ENCODE results near the gene JAKMIP2. TPM values are rescaled to one million over a fixed set of nuclear protein-coding genes. Genes with fewer than 3 reads are reported as not detected.

JAKMIP2 gene
- total RNA-seq, 1 experiment from 2014 or later, result not detected

GRCh38 chr5:147748590-147748989, 33.9 kb downstream of the JAKMIP2 start:
- ATAC-seq, result no peak
- H3K79me2 ChIP-seq (ENCODE audit: insufficient read depth, low read length), result no peaks in the 10 kb centered on the region
- no peaks in the 10 kb centered on the region for H3K4me1 ChIP-seq (ENCODE audit: control insufficient read depth in 1 of 2, insufficient read depth in 2 of 2, low read length in 2 of 2)
- no peak for TF ChIP-seq MAX (IDR thresholded peaks at IDR 0.05)
- TF ChIP-seq ATF3 (IDR thresholded peaks at IDR 0.05), result no peak
- TF ChIP-seq POLR2A (IDR thresholded peaks at IDR 0.05; ENCODE audit: borderline replicate concordance, extremely low read depth, insufficient read depth, insufficient read length), result no peak
- TF ChIP-seq SP1 (IDR thresholded peaks at IDR 0.05; ENCODE audit: low read depth), result no peak
- no peak for TF ChIP-seq ELF1 (IDR thresholded peaks at IDR 0.05; ENCODE audit: borderline replicate concordance, low read depth)
- no peak for TF ChIP-seq JUND (IDR thresholded peaks at IDR 0.05)
- no peak for TF ChIP-seq SRF (IDR thresholded peaks at IDR 0.05; ENCODE audit: low read depth)
- TF ChIP-seq EGR1 (IDR thresholded peaks at IDR 0.05; ENCODE audit: low read depth), result no peak
- no peak for TF ChIP-seq CBX3 (IDR thresholded peaks at IDR 0.05; ENCODE audit: low read depth)
- TF ChIP-seq YY1 (IDR thresholded peaks at IDR 0.05; ENCODE audit: extremely low read depth, insufficient replicate concordance, low read depth, low read length), result no peak
- no peak for TF ChIP-seq RAD21 (IDR thresholded peaks at IDR 0.05; ENCODE audit: low read depth)
- no peak for TF ChIP-seq CEBPB (IDR thresholded peaks at IDR 0.05; ENCODE audit: low read depth)
- TF ChIP-seq FOSL1 (IDR thresholded peaks at IDR 0.05; ENCODE audit: low read depth), result no peak
- TF ChIP-seq, protein P1, sequence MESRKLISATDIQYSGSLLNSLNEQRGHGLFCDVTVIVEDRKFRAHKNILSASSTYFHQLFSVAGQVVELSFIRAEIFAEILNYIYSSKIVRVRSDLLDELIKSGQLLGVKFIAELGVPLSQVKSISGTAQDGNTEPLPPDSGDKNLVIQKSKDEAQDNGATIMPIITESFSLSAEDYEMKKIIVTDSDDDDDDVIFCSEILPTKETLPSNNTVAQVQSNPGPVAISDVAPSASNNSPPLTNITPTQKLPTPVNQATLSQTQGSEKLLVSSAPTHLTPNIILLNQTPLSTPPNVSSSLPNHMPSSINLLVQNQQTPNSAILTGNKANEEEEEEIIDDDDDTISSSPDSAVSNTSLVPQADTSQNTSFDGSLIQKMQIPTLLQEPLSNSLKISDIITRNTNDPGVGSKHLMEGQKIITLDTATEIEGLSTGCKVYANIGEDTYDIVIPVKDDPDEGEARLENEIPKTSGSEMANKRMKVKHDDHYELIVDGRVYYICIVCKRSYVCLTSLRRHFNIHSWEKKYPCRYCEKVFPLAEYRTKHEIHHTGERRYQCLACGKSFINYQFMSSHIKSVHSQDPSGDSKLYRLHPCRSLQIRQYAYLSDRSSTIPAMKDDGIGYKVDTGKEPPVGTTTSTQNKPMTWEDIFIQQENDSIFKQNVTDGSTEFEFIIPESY (IDR thresholded peaks at IDR 0.05; ENCODE audit: extremely low read depth, insufficient replicate concordance, low read length), result no peak
- no peak for TF ChIP-seq ZNF274 (IDR thresholded peaks at IDR 0.05; ENCODE audit: low read depth, low read length)
- TF ChIP-seq, protein P2, sequence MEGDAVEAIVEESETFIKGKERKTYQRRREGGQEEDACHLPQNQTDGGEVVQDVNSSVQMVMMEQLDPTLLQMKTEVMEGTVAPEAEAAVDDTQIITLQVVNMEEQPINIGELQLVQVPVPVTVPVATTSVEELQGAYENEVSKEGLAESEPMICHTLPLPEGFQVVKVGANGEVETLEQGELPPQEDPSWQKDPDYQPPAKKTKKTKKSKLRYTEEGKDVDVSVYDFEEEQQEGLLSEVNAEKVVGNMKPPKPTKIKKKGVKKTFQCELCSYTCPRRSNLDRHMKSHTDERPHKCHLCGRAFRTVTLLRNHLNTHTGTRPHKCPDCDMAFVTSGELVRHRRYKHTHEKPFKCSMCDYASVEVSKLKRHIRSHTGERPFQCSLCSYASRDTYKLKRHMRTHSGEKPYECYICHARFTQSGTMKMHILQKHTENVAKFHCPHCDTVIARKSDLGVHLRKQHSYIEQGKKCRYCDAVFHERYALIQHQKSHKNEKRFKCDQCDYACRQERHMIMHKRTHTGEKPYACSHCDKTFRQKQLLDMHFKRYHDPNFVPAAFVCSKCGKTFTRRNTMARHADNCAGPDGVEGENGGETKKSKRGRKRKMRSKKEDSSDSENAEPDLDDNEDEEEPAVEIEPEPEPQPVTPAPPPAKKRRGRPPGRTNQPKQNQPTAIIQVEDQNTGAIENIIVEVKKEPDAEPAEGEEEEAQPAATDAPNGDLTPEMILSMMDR (IDR thresholded peaks at IDR 0.05 in 2 of 3, conservative IDR thresholded peaks at IDR 0.05 in 1 of 3; ENCODE audit: borderline replicate concordance in 1 of 3, insufficient read depth in 1 of 3, low read depth in 2 of 3, low read length in 2 of 3), result no peak
- TF ChIP-seq POLR2AphosphoS5 (IDR thresholded peaks at IDR 0.05; ENCODE audit: low read depth, low read length), result no peak
- TF ChIP-seq TCF7L2 (IDR thresholded peaks at IDR 0.05; ENCODE audit: borderline replicate concordance, extremely low read depth, insufficient read depth, insufficient read length), result no peak
- no peak for TF ChIP-seq EZH2phosphoT487 (IDR thresholded peaks at IDR 0.05; ENCODE audit: borderline replicate concordance)
- TF ChIP-seq, protein P3, sequence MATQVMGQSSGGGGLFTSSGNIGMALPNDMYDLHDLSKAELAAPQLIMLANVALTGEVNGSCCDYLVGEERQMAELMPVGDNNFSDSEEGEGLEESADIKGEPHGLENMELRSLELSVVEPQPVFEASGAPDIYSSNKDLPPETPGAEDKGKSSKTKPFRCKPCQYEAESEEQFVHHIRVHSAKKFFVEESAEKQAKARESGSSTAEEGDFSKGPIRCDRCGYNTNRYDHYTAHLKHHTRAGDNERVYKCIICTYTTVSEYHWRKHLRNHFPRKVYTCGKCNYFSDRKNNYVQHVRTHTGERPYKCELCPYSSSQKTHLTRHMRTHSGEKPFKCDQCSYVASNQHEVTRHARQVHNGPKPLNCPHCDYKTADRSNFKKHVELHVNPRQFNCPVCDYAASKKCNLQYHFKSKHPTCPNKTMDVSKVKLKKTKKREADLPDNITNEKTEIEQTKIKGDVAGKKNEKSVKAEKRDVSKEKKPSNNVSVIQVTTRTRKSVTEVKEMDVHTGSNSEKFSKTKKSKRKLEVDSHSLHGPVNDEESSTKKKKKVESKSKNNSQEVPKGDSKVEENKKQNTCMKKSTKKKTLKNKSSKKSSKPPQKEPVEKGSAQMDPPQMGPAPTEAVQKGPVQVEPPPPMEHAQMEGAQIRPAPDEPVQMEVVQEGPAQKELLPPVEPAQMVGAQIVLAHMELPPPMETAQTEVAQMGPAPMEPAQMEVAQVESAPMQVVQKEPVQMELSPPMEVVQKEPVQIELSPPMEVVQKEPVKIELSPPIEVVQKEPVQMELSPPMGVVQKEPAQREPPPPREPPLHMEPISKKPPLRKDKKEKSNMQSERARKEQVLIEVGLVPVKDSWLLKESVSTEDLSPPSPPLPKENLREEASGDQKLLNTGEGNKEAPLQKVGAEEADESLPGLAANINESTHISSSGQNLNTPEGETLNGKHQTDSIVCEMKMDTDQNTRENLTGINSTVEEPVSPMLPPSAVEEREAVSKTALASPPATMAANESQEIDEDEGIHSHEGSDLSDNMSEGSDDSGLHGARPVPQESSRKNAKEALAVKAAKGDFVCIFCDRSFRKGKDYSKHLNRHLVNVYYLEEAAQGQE (IDR thresholded peaks at IDR 0.05; ENCODE audit: low read depth), result no peak
- no peaks in the 10 kb centered on the region for H3K9me3 ChIP-seq (ENCODE audit: control insufficient read depth in 1 of 2, insufficient read depth in 1 of 2, low read depth in 1 of 2, low read length in 2 of 2)
- intact Hi-C loops (cut with micrococcal nuclease), result no loop called here
- no peak overlapping the region for H3K9ac ChIP-seq (ENCODE audit: low read length)
- H3K27me3 ChIP-seq (ENCODE audit: insufficient read depth, low read length), result peaks cover 9% of the 10 kb centered on the region; the same call in 1 of the 2 replicates
- H3K4me3 ChIP-seq (replicated peaks in 1 of 2; ENCODE audit: low read depth in 1 of 2, low read length in 2 of 2), result no peak overlapping the region
- no peak overlapping the region for H3K27ac ChIP-seq (ENCODE audit: low read depth, low read length)
- ChIA-PET CTCF (no interaction called here), POLR2A (no interaction called here), RAD21 (ENCODE audit: low non-redundant PET in 1 of 2, low total read pairs in 2 of 2, uncharacterized antibody in 2 of 2, unreplicated experiment in 2 of 2) (no interaction called here)
- no peak for DNase-seq (ENCODE audit: low read depth, low spot score)
- no peaks in the 10 kb centered on the region for H3K9me2 ChIP-seq (ENCODE audit: insufficient read depth)
- BruUV-seq (replicated peaks), result no TSS peak
- H3K36me3 ChIP-seq (ENCODE audit: control insufficient read depth in 1 of 2, insufficient read depth in 2 of 2, low read length in 2 of 2), result no peaks in the 10 kb centered on the region
- no peaks in the 10 kb centered on the region for H4K20me1 ChIP-seq (ENCODE audit: insufficient read depth)
- no peak overlapping the region for H2AFZ ChIP-seq (ENCODE audit: low read depth, low read length, poor library complexity, severe bottlenecking)
- no peak overlapping the region for H3K4me2 ChIP-seq (ENCODE audit: low read length)

All from HCT116 (cell line).